DND-41 (cell line): ENCODE measurements around the gene KRTAP13-2.
A peak's percentile ranks its signal among the peaks of the same experiment; 100 is the strongest.

Experiments
- ATAC-seq: fragments of 200-7000 bp; cut with Tn5 transposase; 3 replicates; pipeline ENCODE4 v1.9.1; 2021; ENCODE audit warnings: low read depth; ENCODE audit not compliant: insufficient read depth
- DNase-seq: peaks from one replicate; pipeline ENCODE4 v3.0.0-alpha.2; 2020
- H2AFZ ChIP-seq: 2 replicates; pipeline ENCODE4 v1.6.0; 2012; ENCODE audit warnings: low read depth, low read length
- H3K27ac ChIP-seq: 2 replicates; pipeline ENCODE4 v1.5.1; 2012; ENCODE audit warnings: low read length, inconsistent platforms
- H3K27me3 ChIP-seq: fragments of 200-600 bp; sonication (generic); 2 replicates; pipeline ENCODE4 v1.6.0; 2012; ENCODE audit warnings: low read length, mild to moderate bottlenecking, inconsistent platforms; ENCODE audit not compliant: insufficient read depth, poor library complexity
- H3K36me3 ChIP-seq: 2 replicates; pipeline ENCODE4 v1.5.1; 2012; ENCODE audit warnings: low read length, inconsistent platforms; ENCODE audit not compliant: insufficient read depth
- H3K4me1 ChIP-seq: 2 replicates; pipeline ENCODE4 v1.5.1; 2012; ENCODE audit warnings: mild to moderate bottlenecking, low read length; ENCODE audit not compliant: insufficient read depth
- H3K4me2 ChIP-seq: 2 replicates; pipeline ENCODE4 v1.6.0; 2012; ENCODE audit warnings: mild to moderate bottlenecking, moderate library complexity, low read length, inconsistent platforms; ENCODE audit not compliant: insufficient read depth
- H3K4me3 ChIP-seq, 2 experiments: fragments of 200-600 bp in 1 of 2; shearing (Covaris generic) in 1 of 2; 2 replicates each; pipeline ENCODE4 v1.5.1; 2012 to 2016; ENCODE audit warnings: inconsistent platforms in 2 of 2, low read length in 2 of 2, mild to moderate bottlenecking in 2 of 2, low read depth in 1 of 2, moderate library complexity in 1 of 2
- H3K79me2 ChIP-seq: 2 replicates; pipeline ENCODE4 v1.6.0; 2012; ENCODE audit warnings: low read length, inconsistent platforms; ENCODE audit not compliant: insufficient read depth
- H3K9ac ChIP-seq: 2 replicates; pipeline ENCODE4 v1.6.0; 2012; ENCODE audit warnings: low read depth, mild to moderate bottlenecking, inconsistent platforms, low read length, moderate library complexity
- H3K9me3 ChIP-seq: 2 replicates; pipeline ENCODE4 v1.5.1; 2012; ENCODE audit warnings: low read length, moderate library complexity, mild to moderate bottlenecking, inconsistent platforms; ENCODE audit not compliant: insufficient read depth, severe bottlenecking
- H4K20me1 ChIP-seq: 2 replicates; pipeline ENCODE4 v1.6.0; 2012; ENCODE audit warnings: low read length; ENCODE audit not compliant: insufficient read depth
- EZH2 ChIP-seq: IDR thresholded peaks from 3 replicates; pipeline ENCODE4 v1.6.1; 2012; ENCODE audit warnings: borderline replicate concordance, low read depth, mild to moderate bottlenecking, moderate library complexity, low read length, inconsistent platforms; ENCODE audit not compliant: severe bottlenecking
- TF ChIP-seq, protein P1 (sequence below): IDR thresholded peaks from 2 replicates; pipeline ENCODE4 v1.5.1; 2012; ENCODE audit warnings: borderline replicate concordance, low read length, moderate library complexity, mild to moderate bottlenecking; ENCODE audit not compliant: poor library complexity, severe bottlenecking; ENCODE audit errors: extremely low read depth

The KRTAP13-2 gene

DNA sequence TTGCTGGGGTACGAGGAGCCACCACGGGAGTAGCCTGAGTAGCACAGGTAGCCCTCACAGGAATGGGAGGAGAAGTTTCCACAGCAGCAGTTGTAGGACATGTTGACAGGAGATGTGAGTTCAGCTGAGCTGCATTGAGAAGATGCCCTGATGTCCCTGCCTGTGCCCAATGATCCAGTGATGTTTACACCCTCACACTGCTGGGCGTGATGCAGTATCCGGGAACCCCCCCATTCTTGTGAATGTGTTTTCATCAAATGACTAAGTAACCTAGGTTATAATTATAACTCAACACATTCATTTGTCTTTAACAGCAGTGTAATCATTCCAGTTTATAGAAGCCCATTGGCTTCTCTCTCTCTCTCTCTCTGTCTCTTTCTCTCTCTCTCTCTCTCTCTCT lies 23.6 kb downstream of the KRTAP13-2 start, which contains the start of gene KRTAP23-1:
TSS of gene KRTAP23-1 (minus strand) at position 101 of the 400 bp plus-strand sequence. CDS start at position 101, 0 bp downstream.
- Histone ChIP-seq H3K79me2 (no peaks in the 10 kb centered on the region), H3K27ac (no peak within 1 kb of the TSS), H3K9ac (no peak within 1 kb of the TSS), H2AFZ (no peak within 1 kb of the TSS), H3K27me3 (no peaks in the 10 kb centered on the region), H4K20me1 (no peaks in the 10 kb centered on the region), H3K4me2 (no peak within 1 kb of the TSS), H3K36me3 (no peaks in the 10 kb centered on the region), H3K4me3 (no peak within 1 kb of the TSS), H3K4me1 (no peaks in the 10 kb centered on the region), H3K9me3 (no peaks in the 10 kb centered on the region)
- no peak for ATAC-seq
- DNase-seq, result no peak
- TF ChIP-seq, protein P1, sequence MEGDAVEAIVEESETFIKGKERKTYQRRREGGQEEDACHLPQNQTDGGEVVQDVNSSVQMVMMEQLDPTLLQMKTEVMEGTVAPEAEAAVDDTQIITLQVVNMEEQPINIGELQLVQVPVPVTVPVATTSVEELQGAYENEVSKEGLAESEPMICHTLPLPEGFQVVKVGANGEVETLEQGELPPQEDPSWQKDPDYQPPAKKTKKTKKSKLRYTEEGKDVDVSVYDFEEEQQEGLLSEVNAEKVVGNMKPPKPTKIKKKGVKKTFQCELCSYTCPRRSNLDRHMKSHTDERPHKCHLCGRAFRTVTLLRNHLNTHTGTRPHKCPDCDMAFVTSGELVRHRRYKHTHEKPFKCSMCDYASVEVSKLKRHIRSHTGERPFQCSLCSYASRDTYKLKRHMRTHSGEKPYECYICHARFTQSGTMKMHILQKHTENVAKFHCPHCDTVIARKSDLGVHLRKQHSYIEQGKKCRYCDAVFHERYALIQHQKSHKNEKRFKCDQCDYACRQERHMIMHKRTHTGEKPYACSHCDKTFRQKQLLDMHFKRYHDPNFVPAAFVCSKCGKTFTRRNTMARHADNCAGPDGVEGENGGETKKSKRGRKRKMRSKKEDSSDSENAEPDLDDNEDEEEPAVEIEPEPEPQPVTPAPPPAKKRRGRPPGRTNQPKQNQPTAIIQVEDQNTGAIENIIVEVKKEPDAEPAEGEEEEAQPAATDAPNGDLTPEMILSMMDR, result no peak
- no peak for TF ChIP-seq EZH2

DNA sequence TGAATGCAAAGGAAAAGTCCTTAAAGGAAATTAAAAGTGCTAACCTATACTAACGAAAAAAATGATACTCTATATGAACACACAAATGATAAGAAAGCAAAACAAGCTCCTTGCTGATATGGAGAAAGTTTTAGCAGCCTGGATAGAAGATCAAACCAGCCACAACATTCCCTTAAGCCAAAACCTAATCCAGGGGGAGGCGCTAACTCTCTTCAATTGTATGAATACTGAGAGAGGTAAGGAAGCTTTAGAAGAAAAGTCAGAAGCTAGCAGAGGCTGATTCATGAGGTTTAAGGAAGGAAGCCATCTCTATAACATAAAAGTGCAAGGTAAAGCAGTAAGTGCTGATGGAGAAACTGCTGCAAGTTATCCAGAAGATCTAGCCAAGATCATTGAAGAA lies 27.1 kb downstream of the KRTAP13-2 start:
- no peak overlapping the region for H2AFZ ChIP-seq
- no peaks in the 10 kb centered on the region for H3K79me2 ChIP-seq
- H3K36me3 ChIP-seq, result no peaks in the 10 kb centered on the region
- H3K4me3 ChIP-seq, result no peak overlapping the region
- H3K9me3 ChIP-seq, result no peaks in the 10 kb centered on the region
- no peak overlapping the region for H3K4me2 ChIP-seq
- H3K9ac ChIP-seq, result no peak overlapping the region
- no peaks in the 10 kb centered on the region for H3K4me1 ChIP-seq
- TF ChIP-seq EZH2, result no peak
- TF ChIP-seq, protein P1, result no peak
- DNase-seq, result no peak
- H3K27ac ChIP-seq, result no peak overlapping the region
- ATAC-seq, result no peak
- no peaks in the 10 kb centered on the region for H4K20me1 ChIP-seq
- H3K27me3 ChIP-seq, result no peaks in the 10 kb centered on the region

DNA sequence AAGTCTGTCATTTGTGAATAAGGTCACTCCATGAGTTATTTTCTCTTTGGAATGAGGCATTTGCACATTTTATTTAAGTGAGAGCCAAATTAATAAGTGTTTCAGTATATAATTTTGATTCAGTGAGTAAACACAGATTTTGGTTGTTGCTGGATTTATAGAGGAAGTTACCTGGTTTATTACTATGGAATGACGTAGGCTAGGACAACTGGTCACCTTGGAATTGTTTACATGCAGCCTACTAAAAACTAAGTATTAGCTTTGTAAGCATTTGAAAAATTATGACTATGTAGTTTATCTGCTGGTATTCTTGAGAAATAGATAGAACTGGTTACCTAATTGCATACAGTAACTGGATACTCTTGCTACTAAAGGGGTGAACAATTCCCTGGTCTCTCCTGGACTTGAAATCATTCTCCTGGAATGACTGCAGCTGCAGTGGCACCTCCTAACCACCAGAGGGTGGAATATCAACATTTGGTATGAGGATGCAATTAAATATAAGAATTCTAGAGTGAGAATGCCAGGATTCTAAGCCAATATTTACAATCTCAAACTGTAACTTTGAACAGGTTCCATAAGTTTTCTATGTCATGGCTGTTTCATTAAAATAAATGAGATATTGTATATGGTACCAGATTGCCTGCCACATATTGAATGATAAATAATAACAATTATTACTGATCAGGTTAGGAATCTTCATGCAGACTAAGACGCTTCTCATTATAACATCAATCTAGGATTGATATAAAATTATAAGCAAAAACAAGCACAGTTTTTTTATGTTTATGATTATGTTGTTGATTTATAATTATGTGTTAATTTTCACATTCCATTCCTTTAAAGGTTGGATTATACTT lies 31.1 kb downstream of the KRTAP13-2 start:
- TF ChIP-seq EZH2, result no peak
- TF ChIP-seq, protein P1, result peak; percentile 84
- no peak overlapping the region for H3K4me3 ChIP-seq
- peaks cover 5% of the 10 kb centered on the region for H3K27me3 ChIP-seq
- no peak overlapping the region for H3K27ac ChIP-seq
- peak; percentile 44 for DNase-seq
- no peak overlapping the region for H3K4me2 ChIP-seq
- no peaks in the 10 kb centered on the region for H3K36me3 ChIP-seq
- no peak overlapping the region for H2AFZ ChIP-seq
- H3K4me1 ChIP-seq, result no peaks in the 10 kb centered on the region
- no peaks in the 10 kb centered on the region for H4K20me1 ChIP-seq
- H3K9me3 ChIP-seq, result no peaks in the 10 kb centered on the region
- no peak overlapping the region for H3K9ac ChIP-seq
- no peaks in the 10 kb centered on the region for H3K79me2 ChIP-seq
- ATAC-seq, result no peak
